Measurements from ENCODE around the gene DTHD1.

DTHD1 gene

DNA sequence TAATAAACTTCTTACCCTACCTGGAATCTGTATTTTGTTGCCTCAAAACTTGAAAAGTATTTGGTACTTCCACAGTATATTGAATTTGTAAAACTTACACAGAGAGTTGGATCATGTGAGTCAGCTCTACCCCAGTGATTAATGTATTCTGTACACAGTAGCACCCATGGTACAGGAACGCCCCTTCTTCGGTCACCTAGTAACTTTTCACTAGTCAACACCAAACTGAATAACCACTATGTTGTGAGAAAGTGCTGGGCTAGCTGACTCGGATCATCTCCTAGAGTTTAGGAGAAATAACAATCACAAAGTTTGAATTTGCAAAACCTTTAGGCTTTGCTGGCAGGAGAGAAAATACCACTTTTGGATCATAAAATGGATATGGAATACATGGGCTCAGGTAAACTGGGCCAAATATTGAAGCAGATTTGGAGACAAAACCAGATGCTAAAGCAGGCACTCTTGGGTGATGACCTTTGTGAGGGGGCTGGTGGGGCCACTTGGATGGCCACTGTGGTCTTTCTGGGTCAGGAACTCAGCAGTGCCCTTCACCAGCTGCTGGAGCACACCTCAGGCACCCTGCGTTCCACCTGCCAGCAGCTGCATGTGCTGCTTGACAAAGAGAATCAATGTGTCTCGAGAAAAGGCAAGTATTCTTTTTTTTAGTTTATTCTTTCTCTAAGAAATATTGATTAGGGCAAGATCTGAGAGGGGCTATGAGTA is at the start of gene DTHD1:
DTHD1 (plus strand) TSS at position 233 of the 723 bp plus-strand sequence; CDS start at position 376, 143 bp downstream.
- DNase-seq (ENCODE audit: low read depth in 2 of 3, low spot score in 1 of 3), result peak in 2 of 3 donors; percentile 15 to 46

DNA sequence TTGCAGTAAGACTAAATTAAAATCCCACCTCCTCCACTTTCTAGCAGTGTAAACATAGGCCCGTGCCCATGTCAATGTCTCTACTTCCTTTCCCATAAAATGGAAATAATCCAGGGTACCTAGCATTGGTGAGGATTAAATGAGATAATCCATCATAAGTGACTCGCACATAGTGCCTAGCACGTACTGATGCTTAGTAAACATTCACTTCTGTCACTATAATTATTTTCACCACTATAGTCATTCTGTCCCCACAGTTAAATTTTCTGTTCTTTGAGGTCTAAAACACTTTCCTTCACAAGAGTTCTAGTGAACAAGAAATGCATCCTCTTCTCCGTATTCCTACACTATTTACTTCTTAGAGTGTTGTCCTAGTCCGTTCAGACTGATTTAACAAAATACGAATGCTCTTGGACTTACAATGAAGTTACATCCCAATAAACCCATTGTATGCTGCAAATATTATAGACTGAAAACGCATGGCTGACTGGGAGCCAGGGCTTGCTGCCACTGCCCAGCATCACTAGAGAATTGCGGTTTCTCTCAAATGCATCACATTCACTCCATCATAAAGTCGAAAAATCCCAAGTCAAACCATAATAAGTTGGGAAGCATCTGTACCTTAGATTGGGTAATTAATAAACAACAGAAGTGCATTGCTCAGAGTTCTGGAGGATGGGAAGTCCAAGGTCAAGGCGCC is 47.7 kb upstream of the DTHD1 start:
- DNase-seq (ENCODE audit: low read depth in 2 of 3, low spot score in 1 of 3), result no peak

DNA sequence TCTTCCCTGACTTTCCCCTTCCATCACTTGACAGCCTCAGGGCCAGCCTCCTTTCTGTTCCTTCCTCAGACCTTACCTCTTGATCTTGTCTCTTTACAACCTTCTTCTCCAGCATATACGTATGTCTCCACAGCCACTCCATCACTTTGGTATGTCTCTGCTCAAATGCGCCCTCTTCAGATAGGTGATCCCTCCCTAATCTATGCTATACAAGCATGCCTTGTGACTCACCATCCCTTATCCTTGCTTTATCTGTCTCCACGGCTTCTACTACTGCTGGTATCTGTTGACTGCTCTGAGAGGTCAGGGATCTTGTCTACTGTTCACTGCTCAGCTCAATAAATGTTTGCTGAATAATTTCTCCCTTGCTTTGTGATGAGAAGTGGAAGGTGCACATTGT is 46.1 kb upstream of the DTHD1 start:
- DNase-seq (ENCODE audit: low read depth in 2 of 3, low spot score in 1 of 3), result no peak

DNA sequence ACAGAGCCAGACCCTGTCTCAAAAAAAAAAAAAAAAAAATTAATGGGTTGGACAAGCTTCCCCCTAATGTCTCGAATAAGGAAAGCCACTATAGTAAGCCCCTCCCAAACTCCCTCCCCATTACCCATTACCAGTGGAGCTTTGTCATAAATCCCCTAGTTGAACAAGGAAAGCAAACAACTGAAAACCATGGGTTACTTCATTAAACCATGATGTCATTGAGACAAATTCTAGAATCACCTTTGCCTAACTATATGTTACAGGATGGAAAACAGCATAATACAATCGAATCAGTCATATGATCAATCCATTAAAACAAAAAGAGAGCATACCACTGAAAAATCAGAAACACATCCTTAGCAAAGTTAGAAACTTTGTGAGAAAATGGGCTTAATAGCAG is 45.3 kb upstream of the DTHD1 start:
- DNase-seq (ENCODE audit: low read depth in 2 of 3, low spot score in 1 of 3), result no peak

DNA sequence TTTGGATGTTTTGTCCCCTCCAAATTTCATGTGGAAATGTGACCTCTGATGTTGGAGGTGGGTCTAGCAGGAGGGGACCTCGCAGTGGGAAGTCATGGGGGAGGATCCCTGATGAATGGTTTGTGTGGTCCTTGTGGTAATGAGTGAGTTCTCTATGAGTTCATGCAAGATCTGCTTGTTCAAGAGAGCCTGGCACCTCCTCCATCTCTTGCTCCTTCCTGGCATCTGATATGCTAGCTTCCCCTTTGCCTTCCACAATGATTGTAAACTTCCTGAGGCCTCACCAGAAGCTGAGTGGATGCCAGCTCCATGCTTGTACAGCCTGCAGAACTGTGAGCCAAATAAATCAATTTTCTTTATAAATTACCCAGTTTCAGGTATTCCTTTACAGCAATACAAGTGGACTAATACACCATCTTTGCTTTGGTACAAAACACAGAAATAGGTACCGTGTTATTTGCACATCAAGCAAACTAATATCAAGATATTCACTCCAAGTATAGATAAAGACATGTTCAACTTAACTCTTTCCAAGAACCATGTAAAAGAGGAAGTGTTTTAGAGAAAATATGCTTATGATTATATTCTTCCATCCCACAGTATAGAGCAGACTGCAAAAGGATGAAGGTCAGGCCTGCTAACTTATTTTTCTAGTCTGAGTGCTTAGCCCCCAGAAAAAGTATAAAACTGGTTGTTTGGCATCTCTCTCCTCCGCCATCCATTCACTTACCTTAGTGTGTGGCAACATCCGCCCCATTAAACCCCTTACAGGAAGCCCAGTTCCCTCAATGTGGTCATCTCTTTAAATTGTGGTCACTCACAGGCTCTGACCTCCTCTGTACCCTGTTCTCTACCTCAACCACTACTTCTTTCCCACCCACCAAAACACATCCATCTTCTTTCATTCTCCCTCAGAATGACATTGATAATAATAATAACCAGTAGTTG is 43.8 kb upstream of the DTHD1 start:
- no peak for DNase-seq (ENCODE audit: low read depth in 2 of 3, low spot score in 1 of 3)

DNA sequence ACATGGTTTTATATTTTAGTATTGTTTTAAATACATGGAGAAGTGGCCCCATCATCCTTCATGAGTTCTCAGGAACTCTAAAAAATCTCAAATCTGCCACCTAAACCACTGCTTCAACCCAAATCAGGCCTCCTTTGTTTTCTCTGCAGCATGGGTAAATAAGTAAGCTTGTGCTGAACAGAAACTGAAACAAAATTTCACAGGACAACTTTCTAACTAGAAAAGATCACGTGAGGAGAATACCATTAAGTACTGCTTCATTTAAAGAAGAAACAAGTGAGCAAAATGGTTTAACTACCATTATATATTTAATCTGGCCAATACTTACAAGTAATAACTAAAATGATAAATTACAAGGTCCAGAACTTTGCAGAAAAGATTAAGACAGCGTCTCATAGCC is 39.6 kb upstream of the DTHD1 start:
- no peak for DNase-seq (ENCODE audit: low read depth in 2 of 3, low spot score in 1 of 3)

DNA sequence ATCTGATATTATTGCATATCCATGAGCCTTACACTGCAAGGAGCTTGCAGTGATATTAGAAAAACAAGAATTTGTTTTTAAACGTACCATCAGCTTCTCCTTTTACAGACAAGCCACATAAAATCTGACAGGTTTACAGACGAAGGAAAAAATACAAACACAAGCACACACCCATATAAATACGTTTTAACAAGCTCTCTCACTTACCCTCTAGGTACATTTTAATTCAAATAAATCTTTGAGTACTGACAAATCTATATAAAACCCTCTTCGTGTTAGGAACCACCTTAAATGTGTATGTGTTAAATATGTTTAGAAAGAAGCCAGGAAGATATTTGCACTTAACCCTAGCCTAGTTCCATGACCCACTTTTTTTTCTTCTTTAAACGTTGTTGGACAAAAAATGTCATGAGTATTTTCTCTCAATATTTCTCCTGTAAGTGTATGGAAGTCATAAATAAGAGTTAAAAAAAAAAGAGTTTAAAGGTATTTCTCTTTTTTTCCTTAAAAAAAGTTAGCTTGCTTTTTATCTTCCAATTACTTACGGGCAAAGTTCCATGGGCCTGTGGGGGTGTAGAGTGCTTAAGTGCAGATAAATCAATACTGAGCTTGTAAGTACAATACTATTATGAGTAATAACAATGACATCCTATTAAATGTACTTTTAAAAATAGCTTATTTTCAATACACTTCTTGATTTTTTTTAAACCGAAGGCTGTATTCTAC is 38.6 kb upstream of the DTHD1 start:
- no peak for DNase-seq (ENCODE audit: low read depth in 2 of 3, low spot score in 1 of 3)

DNA sequence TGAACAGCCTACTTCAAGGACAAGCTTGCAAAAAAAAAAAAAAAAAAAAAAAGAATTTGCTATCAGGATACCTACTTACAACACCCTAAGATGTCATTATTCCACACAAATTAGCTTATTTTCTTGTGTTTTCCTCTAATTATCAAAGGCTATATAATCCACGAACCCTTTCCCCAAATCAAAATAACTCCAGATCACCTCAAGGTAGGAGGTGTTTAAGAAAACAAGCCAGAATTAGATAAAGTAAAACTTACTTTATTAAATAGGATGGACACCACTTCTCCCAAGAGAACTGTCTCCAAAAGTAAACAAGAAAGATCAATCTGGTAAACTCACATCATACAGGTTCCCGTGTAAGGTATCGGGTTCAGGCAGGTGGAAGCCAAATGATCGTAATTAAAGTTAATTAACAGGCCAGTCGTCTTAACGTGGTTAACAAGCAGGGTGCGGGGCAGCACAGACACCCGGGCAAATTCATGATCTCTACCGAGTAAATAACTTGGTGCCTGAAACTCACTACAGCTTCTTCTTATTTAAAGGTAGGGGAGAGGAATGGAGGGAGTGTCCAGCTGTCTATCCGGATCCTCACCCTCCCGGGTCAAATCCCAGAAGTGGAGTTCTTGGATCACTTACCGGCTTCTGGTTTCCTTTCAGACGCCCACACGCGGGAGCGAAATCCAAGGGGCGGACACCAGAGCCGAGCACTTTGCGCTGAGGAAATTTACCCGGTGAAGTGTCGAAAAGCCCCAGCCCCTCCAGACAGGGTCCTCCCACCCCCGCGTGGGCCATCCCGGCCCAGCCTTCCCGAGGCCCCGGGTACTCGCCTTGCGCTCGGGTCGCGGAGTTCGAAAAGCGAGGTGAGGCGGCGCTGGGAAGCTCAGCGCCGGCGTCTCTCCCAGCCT is 37.8 kb upstream of the DTHD1 start:
- DNase-seq (ENCODE audit: low read depth in 2 of 3, low spot score in 1 of 3), result peak; percentile 37 to 56 (median 44)

DNA sequence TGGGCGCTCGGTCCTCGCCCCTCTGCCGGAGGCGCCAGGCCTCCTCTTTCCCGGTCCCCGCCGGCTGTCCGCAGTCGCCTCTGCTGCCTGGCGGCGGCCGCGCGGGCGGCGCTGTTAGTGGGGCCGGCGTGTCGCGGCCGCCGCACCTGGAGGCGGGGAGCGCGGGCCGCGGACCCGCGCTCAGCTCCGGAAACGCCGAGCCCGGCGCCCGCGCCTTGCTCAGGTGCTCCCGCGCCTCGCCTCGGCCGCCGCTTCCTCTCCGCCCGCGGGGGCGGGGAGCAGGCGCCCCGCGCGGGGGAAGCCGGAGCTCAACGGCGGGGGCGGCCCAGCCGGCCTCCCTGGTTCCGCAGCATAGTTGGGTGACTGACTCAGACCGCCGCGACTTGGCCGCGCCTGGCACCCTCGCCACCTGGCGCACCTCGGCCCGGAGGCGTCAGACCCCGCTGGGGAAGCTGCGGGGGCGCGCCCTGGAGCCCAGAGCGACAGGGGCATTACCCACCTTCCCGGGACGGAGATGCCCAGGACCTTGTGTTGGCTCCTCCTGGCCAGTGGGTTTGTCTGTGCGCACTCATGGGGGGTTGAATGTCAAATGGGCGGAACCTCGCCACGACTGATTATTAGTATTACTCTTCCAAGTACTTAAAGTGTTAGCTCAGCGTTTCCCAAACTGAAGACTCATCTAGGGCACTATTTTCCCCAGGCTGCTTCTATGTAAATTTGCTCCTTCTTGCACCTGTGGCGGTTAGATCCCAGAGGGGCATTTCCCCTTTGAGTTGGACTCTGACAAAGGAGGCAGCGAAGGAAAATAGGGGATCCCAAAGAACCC is 36.9 kb upstream of the DTHD1 start, which contains the start of gene ARAP2:
ARAP2 (minus strand) TSS at position 258 of the 826 bp plus-strand sequence. CDS start 15,028 bp downstream, outside the sequence.
- peak; percentile 42 to 62 (median 48) for DNase-seq (ENCODE audit: low read depth in 2 of 3, low spot score in 1 of 3)

DNA sequence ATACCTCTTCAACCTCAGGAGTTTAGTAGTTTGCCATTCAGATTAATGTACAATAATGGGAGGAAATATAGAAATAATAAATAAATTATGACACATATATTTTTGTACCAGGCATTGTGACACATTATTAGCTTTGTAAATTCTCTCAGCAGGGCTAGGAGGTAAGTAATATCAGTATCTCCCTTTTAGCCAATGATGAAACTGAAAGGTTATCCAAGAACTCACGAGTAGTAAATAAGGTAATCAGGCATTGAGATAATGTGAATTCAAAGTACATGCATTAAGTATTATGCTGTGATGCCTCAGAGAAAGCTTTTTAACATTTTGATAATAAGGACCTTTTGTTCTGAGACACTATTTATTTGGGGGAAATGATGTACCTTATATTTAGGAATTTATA is 31.8 kb upstream of the DTHD1 start:
- DNase-seq (ENCODE audit: low read depth in 2 of 3, low spot score in 1 of 3), result no peak

DNA sequence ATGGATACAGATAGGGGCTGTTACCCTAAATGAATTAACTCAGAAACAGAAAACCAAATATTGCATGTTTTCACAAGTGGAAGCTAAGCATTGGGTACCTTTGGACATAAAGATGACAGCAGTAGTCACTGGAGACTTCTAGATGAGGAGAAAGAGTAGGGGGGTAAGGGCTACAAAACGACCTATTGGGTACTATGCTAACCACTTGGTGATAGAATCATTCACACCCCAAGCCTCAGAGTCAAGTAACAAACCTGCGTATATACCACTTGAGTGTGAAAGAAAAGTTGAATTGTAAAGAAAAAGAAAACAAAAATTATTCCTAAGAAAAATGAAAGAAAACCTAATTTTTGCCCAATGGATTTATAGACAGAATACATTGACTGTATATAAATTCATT is 29.4 kb upstream of the DTHD1 start:
- DNase-seq (ENCODE audit: low read depth in 2 of 3, low spot score in 1 of 3), result no peak

DNA sequence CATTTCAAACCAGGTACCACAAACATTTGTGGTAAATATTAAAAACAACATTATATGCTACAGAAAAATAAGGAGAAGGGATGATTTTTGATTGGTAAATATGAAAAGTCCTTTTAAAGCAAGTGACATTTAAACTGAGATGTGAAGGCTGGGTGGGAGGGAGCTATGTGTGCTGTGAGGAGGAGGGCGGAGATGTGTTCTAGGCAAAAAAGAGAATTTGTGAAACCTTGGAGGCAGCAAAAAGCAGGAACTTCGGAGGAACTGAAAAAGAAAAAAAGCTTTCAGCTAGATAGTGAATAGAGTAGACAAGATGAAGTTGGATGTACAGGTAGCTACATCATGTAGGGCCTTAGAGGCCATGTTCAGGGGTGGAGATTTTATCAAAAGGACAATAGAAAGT is 27.0 kb upstream of the DTHD1 start:
- no peak for DNase-seq (ENCODE audit: low read depth in 2 of 3, low spot score in 1 of 3)

DNA sequence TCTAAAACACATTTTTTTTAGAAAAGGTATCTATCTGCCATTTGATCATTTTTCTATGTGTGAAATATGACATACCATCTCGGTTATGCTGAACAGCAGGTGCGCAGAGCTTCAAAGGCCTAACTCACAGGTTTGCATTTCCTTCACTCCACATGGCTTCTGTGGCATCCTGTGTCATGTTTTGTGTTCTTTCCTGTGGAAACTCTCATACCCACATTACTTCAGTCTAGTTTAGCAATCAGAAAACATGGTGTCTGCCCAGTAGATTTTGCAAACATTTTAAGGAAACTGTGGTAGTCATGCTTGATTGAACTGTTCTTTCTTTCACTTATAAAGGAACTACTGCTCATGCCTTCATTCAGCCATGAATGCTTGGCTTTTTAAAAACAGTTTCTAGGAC is 25.8 kb upstream of the DTHD1 start:
- peak in 2 of 3 donors; percentile 42 for DNase-seq (ENCODE audit: low read depth in 2 of 3, low spot score in 1 of 3)

DNA sequence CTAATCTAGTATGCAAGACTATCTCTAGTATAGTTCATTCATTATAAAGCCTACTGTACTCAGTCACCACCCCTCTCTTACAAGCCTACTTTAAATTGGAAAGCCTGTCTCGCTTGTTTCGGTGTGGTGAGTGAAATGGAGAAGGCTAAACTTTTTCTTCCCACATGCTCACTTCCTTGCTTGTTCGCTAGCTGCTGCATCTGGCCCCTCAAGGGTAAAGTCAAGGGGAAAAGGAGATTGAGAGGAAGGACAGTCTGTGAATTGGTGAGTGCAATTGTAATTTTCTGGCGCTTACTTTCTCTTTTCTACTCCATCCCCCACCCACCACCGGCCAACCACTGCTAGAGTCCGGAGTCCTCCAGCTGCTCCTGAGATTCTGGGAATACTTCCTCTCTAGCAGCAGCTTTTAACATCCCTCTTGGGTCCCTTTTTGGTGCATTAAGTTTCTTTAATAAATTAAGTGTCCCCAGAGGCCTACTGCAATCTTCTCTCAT is 25.0 kb upstream of the DTHD1 start:
- DNase-seq (ENCODE audit: low read depth in 2 of 3, low spot score in 1 of 3), result no peak

DNA sequence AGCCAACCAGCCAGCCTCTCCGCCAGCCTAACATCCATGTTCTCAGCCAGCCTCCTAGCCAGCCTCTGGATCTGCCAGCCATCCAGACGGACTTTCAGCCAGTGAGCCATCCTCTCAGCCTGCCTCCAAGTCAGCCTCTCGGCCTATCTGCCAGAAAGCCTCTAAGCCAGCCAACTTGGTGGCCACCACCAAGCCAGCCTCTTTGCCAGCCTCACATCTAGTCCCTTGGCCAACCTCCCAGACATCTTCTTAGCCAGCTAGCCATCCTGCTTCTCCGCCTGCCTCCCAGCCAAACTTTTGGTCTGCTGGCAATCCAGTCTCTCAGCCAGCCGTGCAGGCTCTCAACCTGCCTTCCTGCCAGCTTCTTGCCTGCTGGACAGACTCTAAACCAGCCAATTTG is 20.7 kb upstream of the DTHD1 start:
- DNase-seq (ENCODE audit: low read depth in 2 of 3, low spot score in 1 of 3), result no peak

DNA sequence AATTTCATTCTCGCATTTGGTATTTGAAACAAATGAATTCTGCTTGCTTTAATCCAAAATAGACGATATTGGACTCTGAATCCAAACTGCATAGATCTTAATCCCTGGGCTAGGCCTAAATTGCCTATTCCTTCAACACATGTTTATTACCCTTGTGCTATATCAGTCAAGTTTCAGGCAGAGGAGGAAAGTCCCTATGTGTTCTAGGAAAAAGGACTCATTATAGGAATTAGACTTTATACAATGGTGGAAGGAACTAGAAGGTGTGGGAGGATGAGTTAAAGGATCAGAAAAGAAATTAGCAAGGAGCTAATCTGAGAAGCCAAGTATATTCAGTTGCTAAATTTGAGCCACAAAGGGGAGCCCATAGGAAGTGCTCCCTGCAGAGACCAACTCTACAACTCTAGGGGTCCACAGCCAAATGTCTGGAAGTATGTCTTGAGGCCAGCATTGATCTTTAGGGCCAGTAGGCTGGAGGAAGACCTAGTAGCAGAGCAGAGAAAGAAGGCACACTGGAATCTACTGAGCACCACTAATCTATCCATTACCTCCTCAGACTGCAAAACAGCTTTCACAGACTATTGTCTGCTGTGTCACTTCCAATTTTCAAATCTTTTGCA is 17.1 kb upstream of the DTHD1 start:
- DNase-seq (ENCODE audit: low read depth in 2 of 3, low spot score in 1 of 3), result no peak

DNA sequence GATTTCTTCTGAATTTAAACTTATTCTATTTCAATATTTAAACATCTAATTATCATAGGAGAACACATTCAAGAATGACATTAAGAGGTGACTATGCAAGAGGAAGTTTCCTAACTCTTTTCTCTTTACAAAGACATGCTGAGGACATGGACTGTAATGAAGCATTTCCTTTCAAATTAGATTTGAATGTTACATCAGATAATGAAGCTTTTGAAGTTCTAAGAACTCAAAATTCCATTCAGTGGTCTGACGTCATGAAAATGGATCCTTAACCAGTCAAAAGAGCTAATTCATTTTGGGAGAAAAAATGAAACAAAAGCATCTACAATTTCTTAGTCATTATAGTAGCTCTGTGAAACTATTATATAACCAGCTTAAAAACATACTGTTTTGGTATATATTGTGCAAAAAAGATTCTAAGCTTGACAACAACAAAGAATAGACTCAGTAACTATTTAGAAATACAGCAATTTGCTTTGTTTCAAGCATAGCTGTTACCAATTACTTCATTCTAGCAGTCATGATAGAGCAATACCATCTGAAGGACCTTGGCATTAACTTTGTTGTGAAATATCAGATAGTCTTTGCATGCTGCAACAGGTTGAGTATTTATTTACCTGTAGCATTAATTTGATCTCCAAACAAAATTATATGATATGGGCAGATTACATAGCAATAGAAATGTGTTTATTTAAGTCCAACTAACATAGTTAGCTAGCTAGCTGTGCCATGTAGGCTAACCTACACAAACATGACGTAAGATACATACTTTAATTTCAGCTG is 13.7 kb upstream of the DTHD1 start:
- no peak for DNase-seq (ENCODE audit: low read depth in 2 of 3, low spot score in 1 of 3)

DNA sequence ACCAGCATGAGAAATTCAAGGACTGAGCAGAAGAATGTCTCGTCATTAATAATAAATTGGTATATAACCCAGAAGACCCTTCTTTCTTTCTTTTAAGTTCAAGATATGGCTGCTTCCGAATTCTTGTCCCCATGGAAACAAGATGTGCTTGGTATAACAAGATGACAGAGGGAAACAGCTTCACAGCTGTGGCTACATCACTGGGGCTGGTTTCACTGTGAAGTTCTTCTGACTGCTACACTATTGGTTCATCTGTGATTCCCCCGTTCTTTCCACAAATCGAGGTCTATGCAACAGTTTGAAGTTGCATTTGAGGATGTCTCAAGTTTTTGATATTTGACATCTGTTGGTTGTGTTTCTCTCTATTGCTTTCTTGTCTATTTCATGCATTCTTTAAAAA is 12.3 kb upstream of the DTHD1 start:
- DNase-seq (ENCODE audit: low read depth in 2 of 3, low spot score in 1 of 3), result peak in 1 of 3 donors; percentile 15

Measured in stimulated activated CD4-positive, alpha-beta T cell treated with anti-CD3 and anti-CD28 coated beads, Interleukin-12 subunit alpha, Interleukin-12 subunit beta, amount 100 ng/mL, for 48 hours (primary cell).